ENCODE data around the gene GIGYF2. TPM values are rescaled to one million over a fixed set of nuclear protein-coding genes. Genes with fewer than 3 reads are reported as not detected.

GIGYF2 gene
- total and polyA plus RNA-seq, 2 of the 13 experiments (the other 11 are each of a cell fraction or from before 2014, with no cell fraction given), result 44.9 to 73.5 TPM

GRCh38 chr2:232871835-232872736, 175.0 kb downstream of the GIGYF2 start (continued):
- peak in 1 of 2 experiments; percentile 61; a peak in 2 of 4 replicates for TF ChIP-seq REST (IDR thresholded peaks at IDR 0.05; ENCODE audit: borderline replicate concordance in 1 of 2, low read depth in 1 of 2, low read length in 2 of 2)
- TF ChIP-seq ZBTB44 (CRISPR knock-in tag; IDR thresholded peaks at IDR 0.05), result no peak
- no peak for TF ChIP-seq SNAI1 (CRISPR knock-in tag; IDR thresholded peaks at IDR 0.05; ENCODE audit: borderline replicate concordance)
- no peak for TF ChIP-seq ATAD3A (CRISPR knock-in tag; IDR thresholded peaks at IDR 0.05)
- peak; percentile 77 for TF ChIP-seq RXRB (CRISPR knock-in tag; IDR thresholded peaks at IDR 0.05; ENCODE audit: borderline replicate concordance)
- peak; percentile 75 for TF ChIP-seq ATF7-NPFF (CRISPR knock-in tag; IDR thresholded peaks at IDR 0.05; ENCODE audit: low read depth)
- peak in 1 of 2 experiments; percentile 79; a peak in 2 of 4 replicates for TF ChIP-seq POLR2A (IDR thresholded peaks at IDR 0.05; ENCODE audit: insufficient read depth in 1 of 2, low read depth in 2 of 2, low read length in 2 of 2)
- TF ChIP-seq ZNF816 (CRISPR knock-in tag; IDR thresholded peaks at IDR 0.05; ENCODE audit: borderline replicate concordance), result no peak
- no peak; the same call in 1 of the 2 replicates for TF ChIP-seq SSRP1 (CRISPR knock-in tag; IDR thresholded peaks at IDR 0.05)
- TF ChIP-seq SMC3 (IDR thresholded peaks at IDR 0.05; ENCODE audit: low read length), result no peak
- TF ChIP-seq SRSF1 (optimal IDR thresholded peaks at IDR 0.05; ENCODE audit: low read depth, low read length), result no peak
- TF ChIP-seq AKAP8 (CRISPR knock-in tag; IDR thresholded peaks at IDR 0.05), result peak; percentile 87; the same call in 1 of the 2 replicates
- no peak; the same call in 1 of the 2 replicates for TF ChIP-seq ZNF460 (CRISPR knock-in tag; IDR thresholded peaks at IDR 0.05; ENCODE audit: borderline replicate concordance)
- TF ChIP-seq ATF1 (CRISPR knock-in tag; IDR thresholded peaks at IDR 0.05), result no peak
- TF ChIP-seq ZSCAN25 (CRISPR knock-in tag; IDR thresholded peaks at IDR 0.05), result peak; percentile 72
- TF ChIP-seq THAP11 (CRISPR knock-in tag; IDR thresholded peaks at IDR 0.05), result peak; percentile 53
- 0 out of 2 replicates have a peak, but pooled peaks have one; percentile 6 for TF ChIP-seq ZNF766 (CRISPR knock-in tag; IDR thresholded peaks at IDR 0.05; ENCODE audit: borderline replicate concordance)
- no peak for TF ChIP-seq ZNF577 (CRISPR knock-in tag; IDR thresholded peaks at IDR 0.05; ENCODE audit: borderline replicate concordance, low read depth)
- no peak for TF ChIP-seq ZIK1 (CRISPR knock-in tag; IDR thresholded peaks at IDR 0.05; ENCODE audit: borderline replicate concordance, low read depth)
- TF ChIP-seq RNF2 (conservative IDR thresholded peaks at IDR 0.05; ENCODE audit: low read depth), result no peak
- no peak for TF ChIP-seq ZNF180 (CRISPR knock-in tag; IDR thresholded peaks at IDR 0.05; ENCODE audit: borderline replicate concordance, low read depth)
- TF ChIP-seq PATZ1 (CRISPR knock-in tag; IDR thresholded peaks at IDR 0.05), result peak; percentile 96
